ENCODE results near the gene FRS3.
A peak's percentile ranks its signal among the peaks of the same experiment; 100 is the strongest.

DNA sequence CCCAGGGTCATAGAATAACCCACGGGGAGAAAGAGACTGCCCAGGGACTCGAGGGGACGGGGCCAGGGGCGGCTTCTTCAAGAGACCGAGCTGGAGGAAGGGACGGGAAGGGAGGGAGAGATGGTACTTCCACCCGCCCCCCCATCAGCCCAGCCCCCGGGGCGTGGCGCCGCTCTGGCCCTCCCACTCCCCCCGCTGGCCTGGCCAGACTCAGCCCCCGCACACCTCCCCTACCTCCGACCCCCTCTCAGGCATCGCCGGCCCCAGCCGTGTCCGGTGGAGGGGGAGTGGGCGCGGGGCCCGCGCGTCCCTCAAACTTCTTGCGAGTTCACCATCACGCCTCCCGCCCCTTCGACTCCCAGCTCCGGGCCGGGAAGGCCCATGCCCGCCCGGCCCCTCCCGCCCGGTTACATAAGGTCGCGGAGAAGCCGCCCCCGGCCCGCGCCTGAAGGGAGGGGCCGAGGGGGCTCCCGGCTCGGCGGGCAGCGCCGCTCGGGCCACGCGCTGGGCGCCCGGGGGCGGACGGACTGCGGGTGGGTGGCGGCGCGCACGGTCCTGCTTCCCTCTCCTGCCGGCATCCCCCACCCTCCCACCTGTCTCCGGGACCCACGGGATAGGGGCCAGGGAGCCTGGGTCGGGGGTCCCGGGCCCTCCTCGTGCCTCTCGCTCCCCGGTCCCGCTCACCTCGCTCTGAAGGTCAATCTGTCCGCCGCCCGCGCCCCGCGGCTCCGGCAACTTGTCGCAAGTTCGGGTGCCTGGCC lies 44.9 kb downstream of the FRS3 start:
- TF ChIP-seq, protein P1, sequence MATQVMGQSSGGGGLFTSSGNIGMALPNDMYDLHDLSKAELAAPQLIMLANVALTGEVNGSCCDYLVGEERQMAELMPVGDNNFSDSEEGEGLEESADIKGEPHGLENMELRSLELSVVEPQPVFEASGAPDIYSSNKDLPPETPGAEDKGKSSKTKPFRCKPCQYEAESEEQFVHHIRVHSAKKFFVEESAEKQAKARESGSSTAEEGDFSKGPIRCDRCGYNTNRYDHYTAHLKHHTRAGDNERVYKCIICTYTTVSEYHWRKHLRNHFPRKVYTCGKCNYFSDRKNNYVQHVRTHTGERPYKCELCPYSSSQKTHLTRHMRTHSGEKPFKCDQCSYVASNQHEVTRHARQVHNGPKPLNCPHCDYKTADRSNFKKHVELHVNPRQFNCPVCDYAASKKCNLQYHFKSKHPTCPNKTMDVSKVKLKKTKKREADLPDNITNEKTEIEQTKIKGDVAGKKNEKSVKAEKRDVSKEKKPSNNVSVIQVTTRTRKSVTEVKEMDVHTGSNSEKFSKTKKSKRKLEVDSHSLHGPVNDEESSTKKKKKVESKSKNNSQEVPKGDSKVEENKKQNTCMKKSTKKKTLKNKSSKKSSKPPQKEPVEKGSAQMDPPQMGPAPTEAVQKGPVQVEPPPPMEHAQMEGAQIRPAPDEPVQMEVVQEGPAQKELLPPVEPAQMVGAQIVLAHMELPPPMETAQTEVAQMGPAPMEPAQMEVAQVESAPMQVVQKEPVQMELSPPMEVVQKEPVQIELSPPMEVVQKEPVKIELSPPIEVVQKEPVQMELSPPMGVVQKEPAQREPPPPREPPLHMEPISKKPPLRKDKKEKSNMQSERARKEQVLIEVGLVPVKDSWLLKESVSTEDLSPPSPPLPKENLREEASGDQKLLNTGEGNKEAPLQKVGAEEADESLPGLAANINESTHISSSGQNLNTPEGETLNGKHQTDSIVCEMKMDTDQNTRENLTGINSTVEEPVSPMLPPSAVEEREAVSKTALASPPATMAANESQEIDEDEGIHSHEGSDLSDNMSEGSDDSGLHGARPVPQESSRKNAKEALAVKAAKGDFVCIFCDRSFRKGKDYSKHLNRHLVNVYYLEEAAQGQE (IDR thresholded peaks at IDR 0.05; ENCODE audit: insufficient read depth in 1 of 2, low read depth in 2 of 2, low read length in 2 of 2): no peak
- no peak for TF ChIP-seq TAF1 (IDR thresholded peaks at IDR 0.05; ENCODE audit: borderline replicate concordance, insufficient read depth, low read length)
- no peak for TF ChIP-seq POLR2AphosphoS5 (IDR thresholded peaks at IDR 0.05; ENCODE audit: low read depth, low read length)
- 0 out of 2 replicates have a peak, but pooled peaks have one; percentile 18 for TF ChIP-seq SIN3A (IDR thresholded peaks at IDR 0.05; ENCODE audit: borderline replicate concordance, insufficient read depth, low read length)
